ENCODE results near the gene EYA2. TPM values are rescaled to one million over a fixed set of nuclear protein-coding genes. Genes with fewer than 3 reads are reported as not detected.

The EYA2 gene
- total RNA-seq, 1 experiment from 2014 or later = 0.74 TPM

- Histone ChIP-seq H3K79me2 (ENCODE audit: insufficient read depth, low read length) (no peaks in the 10 kb centered on the region), H2BK120ac (ENCODE audit: low read depth, low read length, poor library complexity, severe bottlenecking) (no peak overlapping the region), H3K9me3 (ENCODE audit: control insufficient read depth, low read depth, low read length) (no peaks in the 10 kb centered on the region), H3K23ac (ENCODE audit: insufficient read length, low read depth, low read length) (no peak overlapping the region), H3K56ac (ENCODE audit: insufficient read length, low read depth, low read length) (no peak overlapping the region), H2AK5ac (ENCODE audit: insufficient read length, low read length) (no peak overlapping the region), H4K20me1 (ENCODE audit: control insufficient read depth, insufficient read depth, insufficient read length) (no peaks in the 10 kb centered on the region), H3K18ac (ENCODE audit: insufficient read length, low read depth, low read length) (no peak overlapping the region), H2BK15ac (ENCODE audit: low read depth, low read length) (no peak overlapping the region), H3K14ac (ENCODE audit: insufficient read depth, low read length) (no peak overlapping the region), H3K79me1 (ENCODE audit: insufficient read depth, low read depth, low read length, poor library complexity, severe bottlenecking) (no peaks in the 10 kb centered on the region), H3K9ac (ENCODE audit: extremely low read depth, insufficient read length, low read length) (no peak overlapping the region), H3K4ac (ENCODE audit: low read depth, low read length) (no peak overlapping the region), H4K91ac (ENCODE audit: insufficient read length, low read depth, low read length) (no peak overlapping the region), H3K4me2 (ENCODE audit: insufficient read depth, insufficient read length, low read length) (no peak overlapping the region), H2BK20ac (ENCODE audit: low read depth, low read length, poor library complexity, severe bottlenecking) (no peak overlapping the region), H3K27ac (ENCODE audit: insufficient read length, low read depth, low read length) (no peak overlapping the region), H2BK5ac (ENCODE audit: insufficient read length, low read length) (no peak overlapping the region), H4K8ac (replicated peaks; ENCODE audit: insufficient read length, low read depth, low read length) (no peak overlapping the region), H2AFZ (ENCODE audit: low read length) (no peak overlapping the region), H3T11ph (ENCODE audit: low read length) (no peak overlapping the region), H4K5ac (ENCODE audit: insufficient read length, low read depth, low read length) (no peak overlapping the region), H3K4me1 (ENCODE audit: insufficient read depth, low read length) (peaks cover 7% of the 10 kb centered on the region; the same call in 1 of the 2 replicates), H3K27me3 (ENCODE audit: insufficient read depth, low read length) (no peaks in the 10 kb centered on the region), H2BK12ac (ENCODE audit: insufficient read length, low read depth, low read length) (no peak overlapping the region), H3K23me2 (ENCODE audit: insufficient read length, low read depth, low read length, poor library complexity, severe bottlenecking) (no peaks in the 10 kb centered on the region)
- Mint-ChIP-seq H3K9me3 (no peaks in the 10 kb centered on the region), H3K27ac (no peak overlapping the region), H3K27me3 (ENCODE audit: low read depth) (no peaks in the 10 kb centered on the region; the same call in 1 of the 2 replicates), H3K36me3 (ENCODE audit: insufficient read depth in 1 of 3, low read depth in 3 of 3) (no peaks in the 10 kb centered on the region), H3K4me1 (peaks cover 26 to 33% of the 10 kb centered on the region in 2 experiments), H3K4me3 (no peak overlapping the region)
- no peak for DNase-seq
- no peak for TF ChIP-seq CTCF (conservative IDR thresholded peaks at IDR 0.05)
- no CpG with 5 or more reads among the region's 3 CpGs for WGBS (ENCODE audit: extremely low coverage, insufficient read length, low lambda C conversion rate)
These were observed 227.9 kb downstream of the EYA2 start for GRCh38 chr20:47122560-47122959.
